ENCODE results near the gene GATA2. TPM values are rescaled to one million over a fixed set of nuclear protein-coding genes. Genes with fewer than 3 reads are reported as not detected.

GATA2 gene
- total RNA-seq, 1 experiment from 2014 or later: 74.6 TPM

DNA sequence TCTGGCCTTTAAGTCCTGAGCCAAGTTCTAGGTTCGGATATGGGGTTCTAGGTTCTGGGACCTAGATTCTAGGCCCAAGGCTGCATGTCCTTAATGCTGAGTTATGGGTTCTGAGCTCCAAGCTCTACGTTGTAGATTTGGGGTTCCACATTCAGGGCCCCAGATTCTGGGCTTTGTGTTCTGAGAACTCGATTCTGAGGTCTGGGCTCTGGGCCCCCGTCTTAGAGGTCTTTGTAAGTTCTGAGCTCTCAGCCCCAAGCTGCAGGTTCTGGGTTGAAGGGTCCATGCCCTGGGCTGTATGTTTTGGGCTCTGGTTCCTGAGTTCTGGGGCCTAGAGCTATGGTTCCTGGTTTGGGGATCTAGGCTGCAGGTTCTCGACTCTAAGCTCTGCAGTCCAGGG lies 16.3 kb downstream of the GATA2 start:
- Histone ChIP-seq H3K27ac (ENCODE audit: low read length) (no peak overlapping the region), H3K4me1 (ENCODE audit: control insufficient read depth, insufficient read depth, low read length) (no peaks in the 10 kb centered on the region), H3K4me3 (ENCODE audit: low read depth in 2 of 2, low read length in 2 of 2) (no peak overlapping the region), H3K36me3 (ENCODE audit: control insufficient read depth, insufficient read depth, low read length) (peaks cover 6% of the 10 kb centered on the region), H3K27me3 (ENCODE audit: control insufficient read depth, insufficient read depth, low read length) (no peaks in the 10 kb centered on the region), H3K9me3 (ENCODE audit: control insufficient read depth, insufficient read depth, low read depth, low read length) (no peaks in the 10 kb centered on the region)
- no TSS peak for BruUV-seq (replicated peaks)
- ChIA-PET POLR2A (no interaction called here), CTCF (interaction anchor here (1.1 kb wide), 1 partner anchor 21 kb away, joined by 4 read pairs; no protein-coding TSS in a partner anchor)
- DNase-seq (ENCODE audit: low read depth, low spot score) (no peak), ATAC-seq (no peak)
- intact Hi-C loops (cut with micrococcal nuclease; ENCODE audit: unreplicated experiment) (no loop called here), in situ Hi-C loops (cut with HindIII; ENCODE audit: low pct_unique_long_range_greater_than_20kb, low sequenced_read_pairs) (no loop called here)
- TF ChIP-seq CTCF (IDR thresholded peaks at IDR 0.05): no peak

DNA sequence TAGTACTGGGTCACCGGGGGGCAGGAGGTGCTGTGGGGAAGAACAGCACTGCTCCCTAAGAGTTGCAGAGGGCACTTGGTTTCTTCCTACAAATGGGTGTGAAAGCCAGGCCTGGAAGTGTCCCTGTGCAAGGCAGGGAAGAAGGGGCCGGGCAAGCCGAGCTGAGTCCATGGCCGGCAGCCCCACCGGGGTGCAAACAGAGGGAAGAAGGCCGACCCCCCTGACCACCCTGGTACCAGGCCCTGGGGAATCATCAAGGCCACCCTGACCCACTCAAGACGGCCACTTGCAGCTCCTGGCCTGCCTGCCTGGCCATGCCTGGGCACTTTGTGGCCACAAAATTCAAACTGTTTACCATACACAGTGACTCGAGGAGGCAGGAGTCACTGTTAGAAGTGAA lies 17.6 kb downstream of the GATA2 start:
- ChIA-PET POLR2A (interaction anchor here (0.7 kb wide), 1 partner anchor 60 kb away, joined by 3 read pairs; no protein-coding TSS in a partner anchor), CTCF (no interaction called here)
- H3K4me3 ChIP-seq (ENCODE audit: low read depth in 2 of 2, low read length in 2 of 2): no peak overlapping the region
- TF ChIP-seq CTCF (IDR thresholded peaks at IDR 0.05) (no peak), TCF7L2 (IDR thresholded peaks at IDR 0.05; ENCODE audit: low read depth, low read length) (no peak), SIN3A (IDR thresholded peaks at IDR 0.05; ENCODE audit: borderline replicate concordance, insufficient read depth, low read depth, low read length) (no peak), POLR2AphosphoS5 (IDR thresholded peaks at IDR 0.05; ENCODE audit: low read depth, low read length) (no peak)
- TF ChIP-seq, protein P1, sequence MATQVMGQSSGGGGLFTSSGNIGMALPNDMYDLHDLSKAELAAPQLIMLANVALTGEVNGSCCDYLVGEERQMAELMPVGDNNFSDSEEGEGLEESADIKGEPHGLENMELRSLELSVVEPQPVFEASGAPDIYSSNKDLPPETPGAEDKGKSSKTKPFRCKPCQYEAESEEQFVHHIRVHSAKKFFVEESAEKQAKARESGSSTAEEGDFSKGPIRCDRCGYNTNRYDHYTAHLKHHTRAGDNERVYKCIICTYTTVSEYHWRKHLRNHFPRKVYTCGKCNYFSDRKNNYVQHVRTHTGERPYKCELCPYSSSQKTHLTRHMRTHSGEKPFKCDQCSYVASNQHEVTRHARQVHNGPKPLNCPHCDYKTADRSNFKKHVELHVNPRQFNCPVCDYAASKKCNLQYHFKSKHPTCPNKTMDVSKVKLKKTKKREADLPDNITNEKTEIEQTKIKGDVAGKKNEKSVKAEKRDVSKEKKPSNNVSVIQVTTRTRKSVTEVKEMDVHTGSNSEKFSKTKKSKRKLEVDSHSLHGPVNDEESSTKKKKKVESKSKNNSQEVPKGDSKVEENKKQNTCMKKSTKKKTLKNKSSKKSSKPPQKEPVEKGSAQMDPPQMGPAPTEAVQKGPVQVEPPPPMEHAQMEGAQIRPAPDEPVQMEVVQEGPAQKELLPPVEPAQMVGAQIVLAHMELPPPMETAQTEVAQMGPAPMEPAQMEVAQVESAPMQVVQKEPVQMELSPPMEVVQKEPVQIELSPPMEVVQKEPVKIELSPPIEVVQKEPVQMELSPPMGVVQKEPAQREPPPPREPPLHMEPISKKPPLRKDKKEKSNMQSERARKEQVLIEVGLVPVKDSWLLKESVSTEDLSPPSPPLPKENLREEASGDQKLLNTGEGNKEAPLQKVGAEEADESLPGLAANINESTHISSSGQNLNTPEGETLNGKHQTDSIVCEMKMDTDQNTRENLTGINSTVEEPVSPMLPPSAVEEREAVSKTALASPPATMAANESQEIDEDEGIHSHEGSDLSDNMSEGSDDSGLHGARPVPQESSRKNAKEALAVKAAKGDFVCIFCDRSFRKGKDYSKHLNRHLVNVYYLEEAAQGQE (IDR thresholded peaks at IDR 0.05; ENCODE audit: insufficient read depth in 1 of 2, low read depth in 2 of 2, low read length in 1 of 2): no peak
- H3K27ac ChIP-seq (ENCODE audit: low read length): no peak overlapping the region
- in situ Hi-C loops (cut with HindIII; ENCODE audit: low pct_unique_long_range_greater_than_20kb, low sequenced_read_pairs): no loop called here
- H3K4me1 ChIP-seq (ENCODE audit: control insufficient read depth, insufficient read depth, low read length): no peaks in the 10 kb centered on the region
- ATAC-seq: no peak
- intact Hi-C loops (cut with micrococcal nuclease; ENCODE audit: unreplicated experiment): no loop called here
- no peak for DNase-seq (ENCODE audit: low read depth, low spot score)
- no peaks in the 10 kb centered on the region for H3K27me3 ChIP-seq (ENCODE audit: control insufficient read depth, insufficient read depth, low read length)
- peaks cover 3% of the 10 kb centered on the region; the same call in 1 of the 2 replicates for H3K36me3 ChIP-seq (ENCODE audit: control insufficient read depth, insufficient read depth, low read length)
- BruUV-seq (replicated peaks): no TSS peak
- H3K9me3 ChIP-seq (ENCODE audit: control insufficient read depth, insufficient read depth, low read depth, low read length): no peaks in the 10 kb centered on the region

- ATAC-seq (no peak), DNase-seq (ENCODE audit: low read depth, low spot score) (no peak)
- BruUV-seq (replicated peaks): no TSS peak
- Histone ChIP-seq H3K4me3 (ENCODE audit: low read depth in 2 of 2, low read length in 2 of 2) (no peak overlapping the region), H3K36me3 (ENCODE audit: control insufficient read depth, insufficient read depth, low read length) (no peaks in the 10 kb centered on the region), H3K27ac (ENCODE audit: low read length) (no peak overlapping the region), H3K9me3 (ENCODE audit: control insufficient read depth, insufficient read depth, low read depth, low read length) (no peaks in the 10 kb centered on the region), H3K4me1 (ENCODE audit: control insufficient read depth, insufficient read depth, low read length) (no peaks in the 10 kb centered on the region), H3K27me3 (ENCODE audit: control insufficient read depth, insufficient read depth, low read length) (no peaks in the 10 kb centered on the region)
- in situ Hi-C loops (cut with HindIII; ENCODE audit: low pct_unique_long_range_greater_than_20kb, low sequenced_read_pairs): no loop called here
- ChIA-PET POLR2A (no interaction called here), CTCF (no interaction called here)
- TF ChIP-seq, protein P1 (IDR thresholded peaks at IDR 0.05; ENCODE audit: insufficient read depth in 1 of 2, low read depth in 2 of 2, low read length in 1 of 2): no peak
- no peak for TF ChIP-seq POLR2AphosphoS5 (IDR thresholded peaks at IDR 0.05; ENCODE audit: low read depth, low read length)
- no peak for TF ChIP-seq TCF7L2 (IDR thresholded peaks at IDR 0.05; ENCODE audit: low read depth, low read length)
- no peak for TF ChIP-seq SIN3A (IDR thresholded peaks at IDR 0.05; ENCODE audit: borderline replicate concordance, insufficient read depth, low read depth, low read length)
- TF ChIP-seq CTCF (IDR thresholded peaks at IDR 0.05): no peak
- intact Hi-C loops (cut with micrococcal nuclease; ENCODE audit: unreplicated experiment): no loop called here
Measured at GRCh38 chr3:128473737-128474136, 19.3 kb downstream of the GATA2 start.

Measured in Panc1 (cell line).